ENCODE measurements around the gene CDH23.

Gene CDH23

GRCh38 chr10:71797533-71798307, 401.0 kb downstream of the CDH23 start:
- no peaks in the 10 kb centered on the region for H4K20me1 ChIP-seq (ENCODE audit: control insufficient read depth, insufficient read depth, low read depth, low read length)
- no peaks in the 10 kb centered on the region for H3K9me2 ChIP-seq (replicated peaks; ENCODE audit: control insufficient read depth, low read length)
- H3K9me3 ChIP-seq (ENCODE audit: control insufficient read depth, insufficient read depth, low read length): no peaks in the 10 kb centered on the region
- no peak overlapping the region for H3K4me3 ChIP-seq (ENCODE audit: low read length)
- no peak overlapping the region for H3K27ac ChIP-seq (ENCODE audit: low read depth, low read length)
- H3K36me3 ChIP-seq (ENCODE audit: control insufficient read depth, low read length): no peaks in the 10 kb centered on the region
- H3K4me1 ChIP-seq (ENCODE audit: control insufficient read depth, low read length): peaks cover 8% of the 10 kb centered on the region
- TF ChIP-seq CTCF (IDR thresholded peaks at IDR 0.05; ENCODE audit: low read depth, low read length, poor library complexity, severe bottlenecking): no peak
- no peak for TF ChIP-seq EZH2phosphoT487 (IDR thresholded peaks at IDR 0.05; ENCODE audit: borderline replicate concordance, low read length)
- H3K27me3 ChIP-seq (ENCODE audit: control insufficient read depth, low read length): no peaks in the 10 kb centered on the region
- no peak overlapping the region for H3K4me2 ChIP-seq (ENCODE audit: low read length)
- no peaks in the 10 kb centered on the region for H3K79me2 ChIP-seq (ENCODE audit: control insufficient read depth, low read length)
- H3F3A ChIP-seq (ENCODE audit: control insufficient read depth, insufficient read depth): no peaks in the 10 kb centered on the region

- H3K79me2 ChIP-seq (ENCODE audit: control insufficient read depth, low read length): no peaks in the 10 kb centered on the region
- H3K4me1 ChIP-seq (ENCODE audit: control insufficient read depth, low read length): peaks cover 8% of the 10 kb centered on the region
- H3K27ac ChIP-seq (ENCODE audit: low read depth, low read length): no peak overlapping the region
- H3K4me3 ChIP-seq (ENCODE audit: low read length): no peak overlapping the region
- H3K9me2 ChIP-seq (replicated peaks; ENCODE audit: control insufficient read depth, low read length): no peaks in the 10 kb centered on the region
- no peaks in the 10 kb centered on the region for H3K9me3 ChIP-seq (ENCODE audit: control insufficient read depth, insufficient read depth, low read length)
- no peak overlapping the region for H3K4me2 ChIP-seq (ENCODE audit: low read length)
- H3F3A ChIP-seq (ENCODE audit: control insufficient read depth, insufficient read depth): no peaks in the 10 kb centered on the region
- no peaks in the 10 kb centered on the region for H3K27me3 ChIP-seq (ENCODE audit: control insufficient read depth, low read length)
- TF ChIP-seq CTCF (IDR thresholded peaks at IDR 0.05; ENCODE audit: low read depth, low read length, poor library complexity, severe bottlenecking) (no peak), EZH2phosphoT487 (IDR thresholded peaks at IDR 0.05; ENCODE audit: borderline replicate concordance, low read length) (no peak)
- no peaks in the 10 kb centered on the region for H3K36me3 ChIP-seq (ENCODE audit: control insufficient read depth, low read length)
- no peaks in the 10 kb centered on the region for H4K20me1 ChIP-seq (ENCODE audit: control insufficient read depth, insufficient read depth, low read depth, low read length)
Measured at GRCh38 chr10:71798308-71798624, 401.5 kb downstream of the CDH23 start.

- Histone ChIP-seq H3K9me2 (replicated peaks; ENCODE audit: control insufficient read depth, low read length) (no peaks in the 10 kb centered on the region), H3K4me3 (ENCODE audit: low read length) (no peak overlapping the region), H3F3A (ENCODE audit: control insufficient read depth, insufficient read depth) (no peaks in the 10 kb centered on the region), H3K9me3 (ENCODE audit: control insufficient read depth, insufficient read depth, low read length) (no peaks in the 10 kb centered on the region), H3K79me2 (ENCODE audit: control insufficient read depth, low read length) (no peaks in the 10 kb centered on the region), H3K36me3 (ENCODE audit: control insufficient read depth, low read length) (no peaks in the 10 kb centered on the region), H3K4me2 (ENCODE audit: low read length) (no peak overlapping the region), H4K20me1 (ENCODE audit: control insufficient read depth, insufficient read depth, low read depth, low read length) (no peaks in the 10 kb centered on the region), H3K4me1 (ENCODE audit: control insufficient read depth, low read length) (peaks cover 8% of the 10 kb centered on the region), H3K27ac (ENCODE audit: low read depth, low read length) (no peak overlapping the region), H3K27me3 (ENCODE audit: control insufficient read depth, low read length) (no peaks in the 10 kb centered on the region)
- TF ChIP-seq CTCF (IDR thresholded peaks at IDR 0.05; ENCODE audit: low read depth, low read length, poor library complexity, severe bottlenecking) (no peak), EZH2phosphoT487 (IDR thresholded peaks at IDR 0.05; ENCODE audit: borderline replicate concordance, low read length) (no peak)
Measured at GRCh38 chr10:71799112-71799511, 402.4 kb downstream of the CDH23 start.
